Ovary (tissue), 9 donors: ENCODE data around the gene ARHGAP1. TPM values are rescaled to one million over a fixed set of nuclear protein-coding genes. Genes with fewer than 3 reads are reported as not detected.

ENCODE experiments used
- DNase-seq, 5 donors: peaks; one replicate each; pipeline ENCODE4 v3.0.0-alpha.2; 2019 to 2020
- H3K27ac ChIP-seq, 2 donors: fragments of 200-600 bp; one replicate each; pipeline versions ENCODE4 v1.5.1 to v1.8.0; 2019 to 2022
- H3K27me3 ChIP-seq: fragments of 200-600 bp; one replicate; pipeline ENCODE4 v1.8.0; 2022
- H3K36me3 ChIP-seq: fragments of 200-600 bp; sonication (generic); one replicate; pipeline ENCODE4 v1.5.1; 2019
- H3K4me1 ChIP-seq: one replicate; pipeline ENCODE4 v1.8.1; 2013; ENCODE audit warnings: mild to moderate bottlenecking, moderate library complexity; ENCODE audit not compliant: insufficient read depth
- H3K4me3 ChIP-seq: fragments of 200-600 bp; sonication (generic); one replicate; pipeline ENCODE4 v1.5.1; 2017
- H3K9me3 ChIP-seq, 2 donors: fragments of 200-600 bp in 1 of 2; sonication (generic) in 1 of 2; one replicate each; pipeline versions ENCODE4 v1.5.1 to v1.8.1; 2013 to 2019; ENCODE audit warnings: mild to moderate bottlenecking in 1 of 2, moderate library complexity in 1 of 2
- EP300 ChIP-seq: sonication (generic); formaldehyde crosslinking; IDR thresholded peaks from one replicate; pipeline ENCODE4 v1.6.1; 2017; ENCODE audit warnings: antibody characterized with exemption
- POLR2A ChIP-seq: fragments of 450-650 bp; IDR thresholded peaks from one replicate; pipeline ENCODE4 v1.6.1; 2017; ENCODE audit warnings: antibody characterized with exemption, mild to moderate bottlenecking, moderate library complexity
- WGBS, 3 donors: extraction: QIAGEN DNeasy Blood & Tissue Kit in 1 of 3; methylation state at CpG; one replicate each; pipeline versions ENCODE4 v1.1.5 to v1.1.7; 2013 to 2017; 5-methylcytosine and 5-hydroxymethylcytosine counted together
- intact Hi-C, 4 donors: fragments of 100-400 bp; cut with DNase I; formaldehyde crosslinking; loops; one replicate each; pipeline versions ENCODE4 v1.11.0 to v1.15.1; 2022 to 2023
- polyA plus RNA-seq, 2 donors: library from polyadenylated mRNA; stranded (reverse); fragments of 200-250 nt in 1 of 2; fragments of 350-450 nt in 1 of 2; fragmentation: Illumina TruSeq in 1 of 2; extraction: RNeasy Lipid Tissue Mini Kit (QIAGEN cat#74804) in 1 of 2; gene quantifications; one replicate each; pipeline ENCODE4 v1.2.3, GENCODE V29; 2013 to 2014
- total RNA-seq, 7 donors: library from RNA; depleted of rRNA in 2 of 7; stranded (reverse); fragments of >200 nt in 2 of 7; fragmentation: NEBNext Ultra II Directional in 3 of 7; extraction: Animal tissue kit (Norgen Biotek cat#: 25700) in 3 of 7; gene quantifications; one replicate each; pipeline versions ENCODE4 v1.1.0 to v1.2.4, GENCODE V29; 2016 to 2023
- TF ChIP-seq, protein P1 (sequence below), 3 donors: fragments of 450-650 bp in 2 of 3; fragments of 200-600 bp in 1 of 3; IDR thresholded peaks; one replicate each; pipeline versions ENCODE4 v1.5.1 to v1.8.0; 2016 to 2022; ENCODE audit warnings: antibody characterized with exemption in 3 of 3, mild to moderate bottlenecking in 1 of 3
- donor health status: DM: no; HTN: no; CAD: no; lungs with moderate emphysema.
- donor health status: DM: no; HTN: no; CAD: no.
- donor health status: Bipolar disorder and iron deficiency.
- donor health status: DM: yes; HTN: yes; CAD: no.
- donor health status: DM: no; HTN: no; CAD: no.
- donor health status: DM: yes; HTN: yes; CAD: no.

Gene ARHGAP1
- total and polyA plus RNA-seq, 9 donors, result 24.1 to 95.9 (median 73.3) TPM

DNA sequence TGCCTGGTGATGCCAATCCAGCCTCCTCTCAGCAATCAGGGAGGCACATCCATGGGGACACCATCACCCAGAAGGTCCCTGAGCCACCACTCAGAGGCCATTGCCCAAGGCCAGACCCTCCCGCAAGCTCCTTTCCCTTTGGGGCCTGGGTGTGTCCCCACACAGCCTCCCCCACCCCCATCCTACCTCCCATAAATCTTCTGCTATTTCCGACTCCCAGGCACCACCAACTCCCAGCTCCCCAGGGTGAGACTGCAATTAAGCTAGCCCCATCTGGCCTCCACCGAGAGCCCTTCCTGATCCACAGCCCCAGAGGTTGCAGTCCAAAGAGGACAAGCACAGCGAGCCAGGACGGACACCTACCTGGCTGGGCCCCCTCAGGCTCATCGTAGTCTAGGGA lies 6.3 kb downstream of the ARHGAP1 start:
- H3K36me3 ChIP-seq, result no peaks in the 10 kb centered on the region
- intact Hi-C loops, result no loop called here
- H3K27ac ChIP-seq, result no peak overlapping the region
- DNase-seq, result no peak
- H3K27me3 ChIP-seq, result no peaks in the 10 kb centered on the region
- TF ChIP-seq, protein P1, sequence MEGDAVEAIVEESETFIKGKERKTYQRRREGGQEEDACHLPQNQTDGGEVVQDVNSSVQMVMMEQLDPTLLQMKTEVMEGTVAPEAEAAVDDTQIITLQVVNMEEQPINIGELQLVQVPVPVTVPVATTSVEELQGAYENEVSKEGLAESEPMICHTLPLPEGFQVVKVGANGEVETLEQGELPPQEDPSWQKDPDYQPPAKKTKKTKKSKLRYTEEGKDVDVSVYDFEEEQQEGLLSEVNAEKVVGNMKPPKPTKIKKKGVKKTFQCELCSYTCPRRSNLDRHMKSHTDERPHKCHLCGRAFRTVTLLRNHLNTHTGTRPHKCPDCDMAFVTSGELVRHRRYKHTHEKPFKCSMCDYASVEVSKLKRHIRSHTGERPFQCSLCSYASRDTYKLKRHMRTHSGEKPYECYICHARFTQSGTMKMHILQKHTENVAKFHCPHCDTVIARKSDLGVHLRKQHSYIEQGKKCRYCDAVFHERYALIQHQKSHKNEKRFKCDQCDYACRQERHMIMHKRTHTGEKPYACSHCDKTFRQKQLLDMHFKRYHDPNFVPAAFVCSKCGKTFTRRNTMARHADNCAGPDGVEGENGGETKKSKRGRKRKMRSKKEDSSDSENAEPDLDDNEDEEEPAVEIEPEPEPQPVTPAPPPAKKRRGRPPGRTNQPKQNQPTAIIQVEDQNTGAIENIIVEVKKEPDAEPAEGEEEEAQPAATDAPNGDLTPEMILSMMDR (IDR thresholded peaks at IDR 0.05), result no peak
- no peak for TF ChIP-seq POLR2A
- TF ChIP-seq EP300, result no peak
- WGBS, 3 donors, result 76 to 83% (median 77%) methylated on average over 6 of the region's 6 CpGs
- no peaks in the 10 kb centered on the region for H3K9me3 ChIP-seq
- no peak overlapping the region for H3K4me3 ChIP-seq
- peaks cover 19% of the 10 kb centered on the region for H3K4me1 ChIP-seq

GRCh38 chr11:46693597-46694012 lies 6.8 kb downstream of the ARHGAP1 start:
- no peaks in the 10 kb centered on the region for H3K27me3 ChIP-seq
- DNase-seq, result no peak
- peaks cover 18% of the 10 kb centered on the region for H3K4me1 ChIP-seq
- H3K9me3 ChIP-seq, result no peaks in the 10 kb centered on the region
- no peak overlapping the region for H3K4me3 ChIP-seq
- 46 to 61% (median 58%) methylated on average over 2 of the region's 2 CpGs for WGBS, 3 donors
- TF ChIP-seq, protein P1 (IDR thresholded peaks at IDR 0.05), result no peak
- TF ChIP-seq POLR2A (no peak), EP300 (no peak)
- intact Hi-C loops, result no loop called here
- no peaks in the 10 kb centered on the region for H3K36me3 ChIP-seq
- no peak overlapping the region for H3K27ac ChIP-seq

- TF ChIP-seq, protein P1 (IDR thresholded peaks at IDR 0.05), result no peak
- TF ChIP-seq EP300 (no peak), POLR2A (no peak)
- Histone ChIP-seq H3K9me3 (no peaks in the 10 kb centered on the region), H3K27ac (no peak overlapping the region), H3K36me3 (no peaks in the 10 kb centered on the region), H3K4me3 (no peak overlapping the region), H3K4me1 (peaks cover 12% of the 10 kb centered on the region), H3K27me3 (no peaks in the 10 kb centered on the region)
- WGBS, 3 donors, result 87 to 94% (median 88%) methylated on average over 4 of the region's 4 CpGs
- no peak for DNase-seq
- intact Hi-C loops, result no loop called here
Observed at GRCh38 chr11:46692450-46692849, 8.0 kb downstream of the ARHGAP1 start.

DNA sequence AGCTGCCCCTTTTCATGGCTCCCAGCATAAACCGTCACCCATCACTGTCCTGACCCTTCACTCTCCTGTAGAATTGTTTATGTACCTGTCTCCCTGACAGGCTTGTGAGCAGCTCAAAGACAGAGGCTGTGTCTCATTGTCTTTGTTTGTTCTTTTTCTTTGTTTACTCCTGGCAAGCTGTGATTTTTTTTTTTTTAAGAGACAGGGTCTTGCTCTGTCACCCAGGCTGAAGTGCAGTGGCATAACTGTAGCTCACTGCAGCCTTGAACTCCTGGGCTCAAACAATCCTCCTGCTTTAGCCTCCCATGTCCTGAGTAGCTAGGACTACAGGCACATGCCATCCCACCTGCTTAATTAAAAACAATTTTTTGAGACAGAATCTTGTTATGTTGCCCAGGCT lies 9.7 kb downstream of the ARHGAP1 start:
- no peaks in the 10 kb centered on the region for H3K27me3 ChIP-seq
- intact Hi-C loops, result no loop called here
- H3K4me1 ChIP-seq, result peaks cover under 1% of the 10 kb centered on the region
- no peaks in the 10 kb centered on the region for H3K9me3 ChIP-seq
- DNase-seq, result no peak
- no peak for TF ChIP-seq EP300
- TF ChIP-seq, protein P1 (IDR thresholded peaks at IDR 0.05), result no peak
- TF ChIP-seq POLR2A, result no peak
- no peak overlapping the region for H3K27ac ChIP-seq
- 95 to 97% (median 96%) methylated on average over 1 of the region's 1 CpG for WGBS, 3 donors
- no peak overlapping the region for H3K4me3 ChIP-seq
- H3K36me3 ChIP-seq, result no peaks in the 10 kb centered on the region
